GM21737 (cell line): Measurements from ENCODE around the gene TTLL11.

ENCODE experiments used
- ATAC-seq: cut with Tn5 transposase; IDR thresholded peaks from one replicate; pipeline ENCODE4 v1.9.1; 2021; ENCODE audit warnings: mild to moderate bottlenecking, moderate library complexity; ENCODE audit not compliant: unreplicated experiment

The TTLL11 gene

GRCh38 chr9:121821326-121821725 is 271.8 kb downstream of the TTLL11 start:
- ATAC-seq: no peak

GRCh38 chr9:121820286-121821005 is 272.7 kb downstream of the TTLL11 start:
- no peak for ATAC-seq

GRCh38 chr9:121819428-121820231 is 273.5 kb downstream of the TTLL11 start:
- ATAC-seq: no peak

- no peak for ATAC-seq
These were observed 274.2 kb downstream of the TTLL11 start for GRCh38 chr9:121818841-121819427.

- ATAC-seq: no peak
These were observed 275.0 kb downstream of the TTLL11 start for GRCh38 chr9:121818016-121818661.

GRCh38 chr9:121817476-121817875 is 275.6 kb downstream of the TTLL11 start:
- ATAC-seq: no peak

GRCh38 chr9:121816845-121817450 is 276.2 kb downstream of the TTLL11 start:
- ATAC-seq: no peak

- ATAC-seq: no peak
These were observed 276.7 kb downstream of the TTLL11 start for GRCh38 chr9:121816449-121816817.

- no peak for ATAC-seq
These were observed 277.3 kb downstream of the TTLL11 start for GRCh38 chr9:121815546-121816448.

- no peak for ATAC-seq
These were observed 278.0 kb downstream of the TTLL11 start for GRCh38 chr9:121815084-121815483.

- no peak for ATAC-seq
These were observed 278.5 kb downstream of the TTLL11 start for GRCh38 chr9:121814594-121814993.

- ATAC-seq: no peak
These were observed 279.4 kb downstream of the TTLL11 start for GRCh38 chr9:121813519-121814210.

- no peak for ATAC-seq
These were observed 280.9 kb downstream of the TTLL11 start for GRCh38 chr9:121812159-121812735.

GRCh38 chr9:121811751-121812150 is 281.4 kb downstream of the TTLL11 start:
- ATAC-seq: no peak

GRCh38 chr9:121811140-121811539 is 282.0 kb downstream of the TTLL11 start:
- ATAC-seq: no peak

- no peak for ATAC-seq
These were observed 282.6 kb downstream of the TTLL11 start for GRCh38 chr9:121810489-121810888.

- ATAC-seq: no peak
These were observed 283.6 kb downstream of the TTLL11 start for GRCh38 chr9:121809356-121810050.

GRCh38 chr9:121808781-121809180 is 284.3 kb downstream of the TTLL11 start:
- ATAC-seq: no peak
